GM12875 (cell line): ENCODE results near the gene FANCL.
"Not testable (repeated sequence)": the region's sequence is repeated elsewhere in the genome, so short reads cannot be mapped to it uniquely, and the experiment has no call there.

Experiments
- H3K4me3 ChIP-seq: one replicate; pipeline ENCODE4 v1.5.1; 2011; ENCODE audit warnings: low read depth, low read length, control low read depth
- TF ChIP-seq, protein P1 (sequence below): IDR thresholded peaks from 2 replicates; pipeline ENCODE4 v1.5.1; 2011; ENCODE audit warnings: low read depth, mild to moderate bottlenecking, control low read depth, inconsistent platforms, low read length, moderate library complexity, borderline replicate concordance; ENCODE audit not compliant: insufficient read depth

FANCL gene

DNA sequence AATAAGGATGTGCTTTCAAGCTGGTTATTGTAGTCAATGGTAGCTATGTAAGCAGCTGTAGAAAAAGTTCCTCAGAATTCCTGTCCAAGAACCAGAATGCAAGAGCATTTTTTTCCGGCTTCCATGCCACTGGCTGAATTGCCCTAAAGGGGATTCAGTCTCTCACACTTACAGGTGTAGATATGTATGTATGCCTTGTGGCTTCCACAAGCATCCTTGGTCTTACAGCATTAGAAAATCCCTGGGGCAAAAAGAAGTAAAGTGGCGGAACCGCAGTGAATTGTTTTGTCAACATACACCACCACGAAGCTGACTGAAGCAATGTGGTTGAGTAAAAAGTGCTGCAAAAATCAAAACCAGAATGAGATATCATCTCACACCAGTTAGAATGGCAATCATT lies 54.6 kb downstream of the FANCL start:
- TF ChIP-seq, protein P1, sequence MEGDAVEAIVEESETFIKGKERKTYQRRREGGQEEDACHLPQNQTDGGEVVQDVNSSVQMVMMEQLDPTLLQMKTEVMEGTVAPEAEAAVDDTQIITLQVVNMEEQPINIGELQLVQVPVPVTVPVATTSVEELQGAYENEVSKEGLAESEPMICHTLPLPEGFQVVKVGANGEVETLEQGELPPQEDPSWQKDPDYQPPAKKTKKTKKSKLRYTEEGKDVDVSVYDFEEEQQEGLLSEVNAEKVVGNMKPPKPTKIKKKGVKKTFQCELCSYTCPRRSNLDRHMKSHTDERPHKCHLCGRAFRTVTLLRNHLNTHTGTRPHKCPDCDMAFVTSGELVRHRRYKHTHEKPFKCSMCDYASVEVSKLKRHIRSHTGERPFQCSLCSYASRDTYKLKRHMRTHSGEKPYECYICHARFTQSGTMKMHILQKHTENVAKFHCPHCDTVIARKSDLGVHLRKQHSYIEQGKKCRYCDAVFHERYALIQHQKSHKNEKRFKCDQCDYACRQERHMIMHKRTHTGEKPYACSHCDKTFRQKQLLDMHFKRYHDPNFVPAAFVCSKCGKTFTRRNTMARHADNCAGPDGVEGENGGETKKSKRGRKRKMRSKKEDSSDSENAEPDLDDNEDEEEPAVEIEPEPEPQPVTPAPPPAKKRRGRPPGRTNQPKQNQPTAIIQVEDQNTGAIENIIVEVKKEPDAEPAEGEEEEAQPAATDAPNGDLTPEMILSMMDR = no peak
- no peak overlapping the region for H3K4me3 ChIP-seq

DNA sequence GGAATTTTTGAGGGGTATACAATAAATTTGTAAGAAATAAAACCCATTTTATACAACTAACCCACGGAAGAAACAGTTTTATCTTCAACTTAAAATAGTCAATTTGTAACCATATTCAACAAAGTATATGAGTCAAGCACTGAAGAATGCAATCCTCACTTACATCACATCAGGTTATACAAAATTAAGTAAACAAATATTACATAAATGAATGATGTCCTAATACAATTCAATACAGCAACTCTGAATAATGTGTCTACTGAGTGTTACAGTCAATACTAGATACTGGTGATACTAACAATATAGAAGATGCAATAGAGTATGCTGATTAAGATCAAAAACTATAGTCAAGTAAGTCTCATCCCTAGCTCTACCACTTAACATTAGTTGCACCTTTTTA lies 58.6 kb downstream of the FANCL start:
- H3K4me3 ChIP-seq = no peak overlapping the region
- TF ChIP-seq, protein P1 = no peak

DNA sequence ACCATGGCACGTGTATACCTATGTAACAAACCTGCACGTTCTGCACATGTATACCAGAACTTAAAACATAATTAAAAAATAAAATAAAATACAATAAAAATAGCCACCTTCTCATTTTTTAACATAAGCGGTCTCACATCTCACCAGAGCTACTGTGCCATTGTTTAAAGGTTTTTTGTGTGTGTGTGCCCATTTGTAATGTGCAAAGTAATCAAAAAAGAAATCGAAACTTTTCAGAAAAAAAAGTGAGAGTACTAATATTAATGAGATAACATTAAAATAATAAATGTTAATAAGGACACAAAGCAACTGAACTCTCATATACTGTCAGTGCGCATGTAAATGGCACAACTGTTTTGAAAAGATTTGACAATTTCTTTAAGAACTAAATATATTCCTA lies 60.5 kb downstream of the FANCL start:
- TF ChIP-seq, protein P1 = no peak
- H3K4me3 ChIP-seq = no peak overlapping the region

DNA sequence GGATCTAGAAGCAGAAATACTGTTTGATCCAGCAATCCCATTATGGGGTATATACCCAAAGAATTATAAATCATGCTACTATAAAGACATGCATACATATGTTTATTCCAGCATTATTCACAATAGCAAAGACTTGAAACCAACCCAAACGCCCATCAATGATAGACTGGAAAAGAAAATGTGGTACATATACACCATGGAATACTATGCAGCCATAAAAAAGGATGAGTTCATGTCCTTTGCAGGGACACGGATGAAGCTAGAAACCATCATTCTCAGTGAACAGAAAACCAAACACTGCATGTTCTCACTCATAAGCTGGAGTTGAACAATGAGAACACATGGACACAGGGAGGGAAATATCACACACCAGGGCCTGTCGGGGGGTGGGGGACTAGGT lies 61.0 kb downstream of the FANCL start:
- H3K4me3 ChIP-seq = not testable (repeated sequence)

DNA sequence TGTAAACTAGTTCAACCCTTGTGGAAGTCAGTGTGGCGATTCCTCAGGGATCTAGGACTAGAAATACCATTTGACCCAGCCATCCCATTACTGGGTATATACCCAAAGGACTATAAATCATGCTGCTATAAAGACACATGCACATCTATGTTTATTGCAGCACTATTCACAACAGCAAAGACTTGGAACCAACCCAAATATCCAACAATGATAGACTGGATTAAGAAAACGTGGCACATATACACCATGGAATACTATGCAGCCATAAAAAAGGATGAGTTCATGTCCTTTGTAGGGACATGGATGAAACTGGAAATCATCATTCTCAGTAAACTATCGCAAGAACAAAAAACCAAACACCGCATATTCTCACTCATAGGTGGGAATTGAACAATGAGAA lies 63.9 kb downstream of the FANCL start:
- not testable (repeated sequence) for H3K4me3 ChIP-seq

DNA sequence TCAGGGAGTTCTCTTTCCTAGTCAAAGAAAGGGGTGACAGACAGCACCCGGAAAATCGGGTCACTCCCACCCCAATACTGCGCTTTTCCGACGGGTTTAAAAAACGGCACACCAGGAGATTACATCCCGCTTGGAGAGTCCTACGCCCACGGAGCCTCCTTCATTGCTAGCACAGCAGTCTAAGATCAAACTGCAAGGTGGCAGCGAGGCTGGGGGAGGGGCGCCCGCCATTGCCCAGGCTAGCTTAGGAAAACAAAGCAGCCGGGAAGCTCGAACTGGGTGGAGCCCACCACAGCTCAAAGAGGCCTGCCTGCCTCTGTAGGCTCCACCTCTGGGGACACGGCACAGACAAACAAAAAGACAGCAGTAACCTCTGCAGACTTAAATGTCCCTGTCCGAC lies 69.3 kb downstream of the FANCL start:
- H3K4me3 ChIP-seq = not testable (repeated sequence)

DNA sequence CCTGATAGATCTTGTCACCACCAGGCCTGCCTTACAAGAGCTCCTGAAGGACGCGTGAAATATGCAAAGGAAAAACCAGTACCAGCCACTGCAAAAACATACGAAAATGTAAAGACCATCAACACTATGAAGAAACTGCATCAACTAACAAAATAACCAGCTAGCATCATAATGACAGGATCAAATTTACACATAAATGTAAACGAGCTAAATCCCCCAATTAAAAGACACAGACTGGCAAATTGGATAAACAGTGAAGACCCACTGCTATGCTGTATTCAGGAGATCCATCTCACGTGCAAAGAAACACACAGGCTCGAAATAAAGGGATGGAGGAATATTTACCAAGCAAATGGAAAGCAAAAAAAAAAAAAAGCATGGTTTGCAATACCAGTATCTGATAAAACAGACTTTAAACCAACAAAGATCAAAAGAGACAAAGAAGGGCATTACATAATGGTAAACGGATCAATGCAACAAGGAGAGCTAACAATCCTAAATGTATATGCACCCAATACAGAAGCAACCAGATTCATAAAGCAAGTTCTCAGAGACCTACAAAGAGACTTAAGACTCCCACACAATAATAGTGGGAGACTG lies 70.7 kb downstream of the FANCL start:
- not testable (repeated sequence) for H3K4me3 ChIP-seq

DNA sequence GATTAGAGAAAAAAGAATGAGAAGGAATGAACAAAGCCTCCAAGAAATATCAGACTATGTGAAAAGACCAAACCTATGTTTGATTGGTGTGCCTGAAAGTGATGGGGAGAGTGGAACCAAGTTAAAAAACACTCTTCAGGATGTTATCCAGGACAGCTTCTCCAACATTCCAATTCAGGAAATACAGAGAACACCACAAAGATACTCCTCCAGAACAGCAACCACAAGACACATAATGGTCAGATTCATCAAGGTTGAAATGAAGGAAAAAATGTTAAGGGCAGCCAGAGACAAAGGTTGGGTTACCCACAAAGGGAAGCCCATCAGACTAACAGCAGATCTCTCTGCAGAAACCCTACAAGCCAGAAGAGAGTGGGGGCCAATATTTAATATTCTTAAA lies 71.3 kb downstream of the FANCL start:
- not testable (repeated sequence) for H3K4me3 ChIP-seq

DNA sequence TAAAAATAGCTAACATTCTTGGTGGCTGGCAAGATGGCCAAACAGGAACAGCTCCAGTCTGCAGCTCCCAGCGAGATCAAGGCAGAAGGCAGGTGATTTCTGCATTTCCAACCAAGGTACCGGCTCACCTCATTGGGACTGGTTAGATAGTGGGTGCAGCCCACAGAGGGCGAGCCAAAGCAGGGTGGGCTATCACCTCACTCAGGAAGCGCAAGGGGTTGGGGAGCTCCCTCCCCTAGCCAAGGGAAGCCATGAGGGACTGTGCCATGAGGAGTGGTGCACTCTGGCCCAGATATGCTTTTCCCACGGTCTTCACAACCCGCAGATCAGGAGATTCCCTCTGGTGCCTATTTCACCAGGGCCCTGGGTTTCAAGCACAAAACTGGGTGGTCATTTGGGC lies 73.0 kb downstream of the FANCL start:
- H3K4me3 ChIP-seq = not testable (repeated sequence)

DNA sequence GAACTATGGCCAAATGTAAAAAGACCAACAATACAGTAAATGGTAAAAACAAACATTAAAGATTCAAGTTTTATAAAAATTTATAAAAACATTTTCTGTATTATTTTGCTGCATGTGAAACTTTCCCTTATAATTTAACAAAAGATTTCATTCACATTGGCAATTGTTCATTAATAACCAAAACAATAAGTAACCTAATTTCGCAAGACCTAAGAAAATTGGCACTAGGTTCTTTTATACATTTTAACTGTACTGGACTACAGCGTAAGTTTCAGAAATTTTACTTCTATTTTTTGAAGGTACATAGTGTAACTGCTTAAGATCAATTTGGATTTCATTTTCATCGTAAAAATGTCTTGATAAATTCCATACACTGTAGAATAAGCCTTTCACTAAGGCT lies 77.2 kb downstream of the FANCL start:
- H3K4me3 ChIP-seq = no peak overlapping the region
- TF ChIP-seq, protein P1 = no peak

DNA sequence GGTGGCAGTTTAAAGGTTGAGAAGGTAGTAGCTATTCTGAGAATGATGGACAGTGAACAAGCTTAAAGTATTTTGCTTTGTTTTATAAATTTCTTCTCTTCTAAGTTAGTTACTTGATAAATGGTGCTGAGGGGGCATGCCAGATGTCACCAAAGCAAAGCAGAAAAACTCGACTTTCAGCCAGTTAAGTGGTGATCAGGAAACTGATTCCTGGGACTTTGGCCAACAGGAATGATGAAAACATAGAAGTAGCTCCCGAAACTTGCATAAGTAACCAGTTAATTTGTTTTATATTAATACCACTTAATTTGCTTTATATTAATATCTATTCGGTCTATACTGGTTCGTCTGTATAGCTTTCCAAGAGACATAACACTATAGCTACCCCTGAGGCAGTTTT lies 82.6 kb downstream of the FANCL start:
- TF ChIP-seq, protein P1 = no peak
- H3K4me3 ChIP-seq = no peak overlapping the region
